Mucosa of stomach (tissue), 1 donor: ENCODE data around the gene MYDGF.

Experiments
- H3K27me3 ChIP-seq: one replicate; pipeline ENCODE4 v1.7.0; 2013; ENCODE audit warnings: mild to moderate bottlenecking, low read length; ENCODE audit not compliant: control insufficient read depth, insufficient read depth
- H3K36me3 ChIP-seq: one replicate; pipeline ENCODE4 v1.7.0; 2013; ENCODE audit warnings: low read length; ENCODE audit not compliant: control insufficient read depth, insufficient read depth
- H3K4me1 ChIP-seq: one replicate; pipeline ENCODE4 v1.7.0; 2013; ENCODE audit warnings: mild to moderate bottlenecking, low read length; ENCODE audit not compliant: control insufficient read depth, insufficient read depth
- H3K4me3 ChIP-seq: one replicate; pipeline ENCODE4 v1.7.0; 2013; ENCODE audit warnings: low read length
- H3K9ac ChIP-seq: one replicate; pipeline ENCODE4 v1.7.0; 2013; ENCODE audit warnings: mild to moderate bottlenecking, low read length, moderate library complexity
- H3K9me3 ChIP-seq: one replicate; pipeline ENCODE4 v1.7.0; 2013; ENCODE audit warnings: mild to moderate bottlenecking, low read length, moderate library complexity; ENCODE audit not compliant: control insufficient read depth
- donor health status: Pancreatic carcinoma.

Gene MYDGF

GRCh38 chr19:4647676-4648644, 22.2 kb downstream of the MYDGF start:
- H3K27me3 ChIP-seq = no peaks in the 10 kb centered on the region
- H3K9me3 ChIP-seq = no peaks in the 10 kb centered on the region
- H3K4me1 ChIP-seq = peaks cover 3% of the 10 kb centered on the region
- no peaks in the 10 kb centered on the region for H3K36me3 ChIP-seq
- no peak overlapping the region for H3K9ac ChIP-seq
- H3K4me3 ChIP-seq = no peak overlapping the region

- no peaks in the 10 kb centered on the region for H3K36me3 ChIP-seq
- H3K9ac ChIP-seq = no peak overlapping the region
- no peaks in the 10 kb centered on the region for H3K27me3 ChIP-seq
- H3K4me3 ChIP-seq = no peak overlapping the region
- H3K4me1 ChIP-seq = peaks cover 9% of the 10 kb centered on the region
- H3K9me3 ChIP-seq = no peaks in the 10 kb centered on the region
Measured at GRCh38 chr19:4645718-4646117, 24.4 kb downstream of the MYDGF start.

- H3K27me3 ChIP-seq = no peaks in the 10 kb centered on the region
- no peak overlapping the region for H3K4me3 ChIP-seq
- no peak overlapping the region for H3K9ac ChIP-seq
- H3K4me1 ChIP-seq = peaks cover 22% of the 10 kb centered on the region
- no peaks in the 10 kb centered on the region for H3K36me3 ChIP-seq
- H3K9me3 ChIP-seq = no peaks in the 10 kb centered on the region
Measured at GRCh38 chr19:4642625-4643024, 27.5 kb downstream of the MYDGF start.

GRCh38 chr19:4641132-4641531, 29.0 kb downstream of the MYDGF start:
- Histone ChIP-seq H3K4me3 (no peak overlapping the region), H3K9ac (no peak overlapping the region), H3K4me1 (peaks cover 29% of the 10 kb centered on the region)

GRCh38 chr19:4640247-4641000, 29.7 kb downstream of the MYDGF start:
- Histone ChIP-seq H3K4me3 (peak overlapping the region; percentile 89), H3K36me3 (no peaks in the 10 kb centered on the region), H3K4me1 (peaks cover 35% of the 10 kb centered on the region), H3K27me3 (peaks cover 6% of the 10 kb centered on the region), H3K9ac (peak overlapping the region; percentile 71), H3K9me3 (no peaks in the 10 kb centered on the region)

More at GRCh38 chr19:4641132-4641531, 29.0 kb downstream of the MYDGF start:
- no peaks in the 10 kb centered on the region for H3K9me3 ChIP-seq
- no peaks in the 10 kb centered on the region for H3K36me3 ChIP-seq
- no peaks in the 10 kb centered on the region for H3K27me3 ChIP-seq

GRCh38 chr19:4639531-4640246, 30.5 kb downstream of the MYDGF start:
- Histone ChIP-seq H3K36me3 (no peaks in the 10 kb centered on the region), H3K9ac (peak overlapping the region; percentile 71), H3K9me3 (no peaks in the 10 kb centered on the region), H3K4me3 (peak overlapping the region; percentile 89), H3K27me3 (peaks cover 10% of the 10 kb centered on the region), H3K4me1 (peaks cover 35% of the 10 kb centered on the region)

GRCh38 chr19:4638828-4639530, 31.2 kb downstream of the MYDGF start, which contains the start of gene TNFAIP8L1:
Gene TNFAIP8L1 (plus strand): TSS chr19:4639516. CDS start chr19:4651870, 12,354 bp downstream.
- H3K4me1 ChIP-seq = peaks cover 35% of the 10 kb centered on the region

GRCh38 chr19:4638317-4638716, 31.8 kb downstream of the MYDGF start:
- Histone ChIP-seq H3K27me3 (peaks cover 18% of the 10 kb centered on the region), H3K9ac (no peak overlapping the region), H3K4me1 (peaks cover 35% of the 10 kb centered on the region)

More at GRCh38 chr19:4638828-4639530, 31.2 kb downstream of the MYDGF start, which contains the start of gene TNFAIP8L1:
- Histone ChIP-seq H3K36me3 (no peaks in the 10 kb centered on the region), H3K9ac (peak within 1 kb of the TSS; percentile 71), H3K4me3 (peak within 1 kb of the TSS; percentile 89), H3K9me3 (no peaks in the 10 kb centered on the region), H3K27me3 (peaks cover 17% of the 10 kb centered on the region)

GRCh38 chr19:4636761-4637160, 33.4 kb downstream of the MYDGF start:
- Histone ChIP-seq H3K4me1 (peaks cover 35% of the 10 kb centered on the region), H3K36me3 (no peaks in the 10 kb centered on the region), H3K9me3 (no peaks in the 10 kb centered on the region), H3K27me3 (peaks cover 18% of the 10 kb centered on the region), H3K4me3 (no peak overlapping the region), H3K9ac (peak overlapping the region; percentile 75)

More at GRCh38 chr19:4638317-4638716, 31.8 kb downstream of the MYDGF start:
- Histone ChIP-seq H3K4me3 (no peak overlapping the region), H3K9me3 (no peaks in the 10 kb centered on the region), H3K36me3 (no peaks in the 10 kb centered on the region)

- Histone ChIP-seq H3K36me3 (no peaks in the 10 kb centered on the region), H3K4me1 (peaks cover 34% of the 10 kb centered on the region), H3K9ac (peak overlapping the region; percentile 75), H3K9me3 (no peaks in the 10 kb centered on the region), H3K27me3 (peaks cover 18% of the 10 kb centered on the region), H3K4me3 (no peak overlapping the region)
Measured at GRCh38 chr19:4636151-4636717, 33.9 kb downstream of the MYDGF start.

- peaks cover 18% of the 10 kb centered on the region for H3K27me3 ChIP-seq
- H3K4me1 ChIP-seq = peaks cover 29% of the 10 kb centered on the region
- no peak overlapping the region for H3K4me3 ChIP-seq
- H3K36me3 ChIP-seq = no peaks in the 10 kb centered on the region
- H3K9me3 ChIP-seq = no peaks in the 10 kb centered on the region
- H3K9ac ChIP-seq = peak overlapping the region; percentile 75
Measured at GRCh38 chr19:4635754-4636116, 34.4 kb downstream of the MYDGF start.
